MM.1S (cell line): Measurements from ENCODE around the gene FAM241A.

Experiments used
- EZH2 ChIP-seq: fragments of 300-600 bp; sonication (generic); optimal IDR thresholded peaks from 2 replicates; pipeline ENCODE3; 2017; ENCODE audit warnings: low read depth, mild to moderate bottlenecking, antibody characterized with exemption, low read length, mixed read lengths
- TF ChIP-seq, protein P1 (sequence below): fragments of 300-600 bp; sonication (generic); IDR thresholded peaks from 2 replicates; pipeline ENCODE4 v1.5.1; 2016; ENCODE audit warnings: antibody characterized with exemption, low read length, mixed read lengths

DNA sequence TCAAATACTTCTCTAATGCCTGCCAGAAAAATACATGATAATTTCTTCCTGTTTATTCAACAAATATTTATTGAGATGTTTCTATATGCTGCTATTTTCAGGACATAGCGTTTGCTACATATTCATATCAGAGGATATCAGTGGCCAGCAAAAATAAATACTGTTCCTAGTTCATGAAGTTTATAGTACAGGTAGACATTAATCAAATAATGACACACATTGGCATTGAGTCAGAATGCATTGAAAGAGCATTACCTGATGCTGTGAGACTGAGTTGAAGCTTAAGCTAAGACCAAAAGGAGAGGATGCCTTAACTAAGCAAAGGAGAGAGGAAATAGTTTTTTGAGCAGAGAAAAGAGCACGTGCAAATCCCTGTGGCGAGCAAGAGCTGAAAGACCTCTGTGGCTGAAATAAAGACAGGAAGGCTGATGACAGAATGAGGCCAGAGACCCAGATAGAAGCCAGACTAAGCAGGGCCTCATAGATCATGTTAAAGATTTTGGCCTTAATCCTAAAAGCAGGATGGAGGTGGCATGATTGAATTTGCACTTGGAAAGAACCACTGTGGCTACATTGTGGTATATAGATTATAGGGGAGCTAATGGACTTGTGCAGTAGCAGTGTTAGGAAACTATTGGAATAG is 36.2 kb downstream of the FAM241A start:
- TF ChIP-seq, protein P1, sequence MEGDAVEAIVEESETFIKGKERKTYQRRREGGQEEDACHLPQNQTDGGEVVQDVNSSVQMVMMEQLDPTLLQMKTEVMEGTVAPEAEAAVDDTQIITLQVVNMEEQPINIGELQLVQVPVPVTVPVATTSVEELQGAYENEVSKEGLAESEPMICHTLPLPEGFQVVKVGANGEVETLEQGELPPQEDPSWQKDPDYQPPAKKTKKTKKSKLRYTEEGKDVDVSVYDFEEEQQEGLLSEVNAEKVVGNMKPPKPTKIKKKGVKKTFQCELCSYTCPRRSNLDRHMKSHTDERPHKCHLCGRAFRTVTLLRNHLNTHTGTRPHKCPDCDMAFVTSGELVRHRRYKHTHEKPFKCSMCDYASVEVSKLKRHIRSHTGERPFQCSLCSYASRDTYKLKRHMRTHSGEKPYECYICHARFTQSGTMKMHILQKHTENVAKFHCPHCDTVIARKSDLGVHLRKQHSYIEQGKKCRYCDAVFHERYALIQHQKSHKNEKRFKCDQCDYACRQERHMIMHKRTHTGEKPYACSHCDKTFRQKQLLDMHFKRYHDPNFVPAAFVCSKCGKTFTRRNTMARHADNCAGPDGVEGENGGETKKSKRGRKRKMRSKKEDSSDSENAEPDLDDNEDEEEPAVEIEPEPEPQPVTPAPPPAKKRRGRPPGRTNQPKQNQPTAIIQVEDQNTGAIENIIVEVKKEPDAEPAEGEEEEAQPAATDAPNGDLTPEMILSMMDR = no peak
- TF ChIP-seq EZH2 = no peak
